Epithelial cell of proximal tubule (primary cell): ENCODE data around the gene KSR2. TPM values are rescaled to one million over a fixed set of nuclear protein-coding genes. Genes with fewer than 3 reads are reported as not detected.

ENCODE experiments used
- DNase-seq: peaks from one replicate; pipeline ENCODE4 v3.0.0-alpha.2; 2011; ENCODE audit warnings: low read depth
- H3K4me3 ChIP-seq: 2 replicates; pipeline ENCODE4 v1.5.1; 2011; ENCODE audit warnings: low read depth, mild to moderate bottlenecking, low read length
- total RNA-seq: library from RNA; depleted of rRNA; stranded (reverse); fragments of >200 nt; gene quantifications from 2 replicates; pipeline ENCODE4 v1.2.3, GENCODE V29; 2015
- TF ChIP-seq, protein P1 (sequence below): conservative IDR thresholded peaks from 2 replicates; pipeline ENCODE4 v1.5.1; 2012; ENCODE audit warnings: low read depth, mild to moderate bottlenecking, low read length

KSR2 gene
- total RNA-seq, 1 donor from 2014 or later, result 0.29 TPM

DNA sequence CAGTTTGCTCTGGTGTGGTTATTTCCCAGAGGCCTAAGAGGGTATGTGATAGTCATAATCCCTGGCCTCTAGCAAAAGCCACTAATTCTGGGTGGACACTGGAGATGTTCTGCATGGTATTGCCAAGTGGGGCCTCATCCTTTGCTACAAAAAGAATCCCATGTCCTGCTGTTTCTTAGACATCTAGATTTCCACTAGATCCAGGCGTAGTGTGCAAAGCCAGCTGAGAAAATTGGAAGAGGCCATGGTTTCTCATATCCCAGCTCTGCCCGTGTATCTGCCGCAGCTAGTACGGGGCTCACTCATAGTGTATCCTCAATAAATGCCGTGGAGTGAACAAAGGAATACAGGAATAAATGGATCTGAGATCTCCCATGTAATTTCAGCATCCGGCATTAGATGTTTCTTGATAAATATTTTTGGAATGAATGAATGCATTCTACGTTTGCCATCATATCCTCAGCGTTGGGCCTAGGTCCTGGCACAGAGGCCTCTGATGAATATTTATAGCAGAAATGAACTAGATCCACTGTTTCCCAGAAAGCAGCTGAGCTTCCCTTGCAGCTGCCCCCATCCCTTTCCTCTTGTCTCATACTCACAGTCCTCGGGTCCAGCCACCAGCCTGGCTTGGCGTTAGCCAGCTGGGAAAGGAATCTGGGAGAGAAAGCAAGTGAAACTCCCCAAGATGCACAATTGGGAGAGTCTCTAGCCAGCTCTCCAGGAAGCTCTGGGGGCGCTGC lies 531.1 kb downstream of the KSR2 start:
- TF ChIP-seq, protein P1, sequence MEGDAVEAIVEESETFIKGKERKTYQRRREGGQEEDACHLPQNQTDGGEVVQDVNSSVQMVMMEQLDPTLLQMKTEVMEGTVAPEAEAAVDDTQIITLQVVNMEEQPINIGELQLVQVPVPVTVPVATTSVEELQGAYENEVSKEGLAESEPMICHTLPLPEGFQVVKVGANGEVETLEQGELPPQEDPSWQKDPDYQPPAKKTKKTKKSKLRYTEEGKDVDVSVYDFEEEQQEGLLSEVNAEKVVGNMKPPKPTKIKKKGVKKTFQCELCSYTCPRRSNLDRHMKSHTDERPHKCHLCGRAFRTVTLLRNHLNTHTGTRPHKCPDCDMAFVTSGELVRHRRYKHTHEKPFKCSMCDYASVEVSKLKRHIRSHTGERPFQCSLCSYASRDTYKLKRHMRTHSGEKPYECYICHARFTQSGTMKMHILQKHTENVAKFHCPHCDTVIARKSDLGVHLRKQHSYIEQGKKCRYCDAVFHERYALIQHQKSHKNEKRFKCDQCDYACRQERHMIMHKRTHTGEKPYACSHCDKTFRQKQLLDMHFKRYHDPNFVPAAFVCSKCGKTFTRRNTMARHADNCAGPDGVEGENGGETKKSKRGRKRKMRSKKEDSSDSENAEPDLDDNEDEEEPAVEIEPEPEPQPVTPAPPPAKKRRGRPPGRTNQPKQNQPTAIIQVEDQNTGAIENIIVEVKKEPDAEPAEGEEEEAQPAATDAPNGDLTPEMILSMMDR, result no peak

DNA sequence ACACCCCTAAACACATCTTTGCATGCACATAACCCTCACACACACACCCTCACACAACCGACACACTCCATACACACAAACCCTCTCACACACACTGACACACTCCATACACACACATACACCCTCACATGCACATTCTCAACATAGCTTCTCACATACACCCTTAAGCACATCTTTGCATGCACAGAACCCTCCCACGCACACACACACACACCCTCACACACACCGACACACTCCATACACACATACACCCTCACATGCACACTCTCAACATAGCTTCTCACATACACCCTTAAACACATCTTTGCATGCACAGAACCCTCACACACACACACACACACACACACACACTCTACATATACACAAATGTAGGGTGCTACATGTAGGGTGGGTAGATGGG lies 534.9 kb downstream of the KSR2 start:
- TF ChIP-seq, protein P1, result no peak
- DNase-seq, result no peak
- H3K4me3 ChIP-seq, result no peak overlapping the region

More for the DNA sequence above, 531.1 kb downstream of the KSR2 start:
- no peak overlapping the region for H3K4me3 ChIP-seq
- no peak for DNase-seq

DNA sequence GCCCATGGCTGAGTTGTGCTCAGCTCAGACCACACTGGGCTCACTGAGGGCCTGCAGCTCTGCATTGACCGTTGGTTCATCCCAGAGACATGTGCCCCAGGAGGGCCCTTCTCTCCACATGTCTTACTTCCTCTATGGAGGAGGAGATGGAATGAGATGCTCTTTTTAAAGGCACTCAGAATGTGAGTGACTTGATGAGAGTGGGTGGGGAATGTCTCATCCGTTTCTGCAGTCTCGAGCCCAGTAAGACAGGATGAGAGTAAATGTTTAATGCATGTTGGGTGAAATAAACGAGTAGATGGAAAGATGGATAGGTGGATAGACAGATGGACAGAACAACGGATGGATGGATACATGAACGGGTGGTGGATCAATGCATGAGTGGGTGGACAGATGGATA lies 538.5 kb downstream of the KSR2 start:
- TF ChIP-seq, protein P1, result no peak
- DNase-seq, result no peak
- no peak overlapping the region for H3K4me3 ChIP-seq

DNA sequence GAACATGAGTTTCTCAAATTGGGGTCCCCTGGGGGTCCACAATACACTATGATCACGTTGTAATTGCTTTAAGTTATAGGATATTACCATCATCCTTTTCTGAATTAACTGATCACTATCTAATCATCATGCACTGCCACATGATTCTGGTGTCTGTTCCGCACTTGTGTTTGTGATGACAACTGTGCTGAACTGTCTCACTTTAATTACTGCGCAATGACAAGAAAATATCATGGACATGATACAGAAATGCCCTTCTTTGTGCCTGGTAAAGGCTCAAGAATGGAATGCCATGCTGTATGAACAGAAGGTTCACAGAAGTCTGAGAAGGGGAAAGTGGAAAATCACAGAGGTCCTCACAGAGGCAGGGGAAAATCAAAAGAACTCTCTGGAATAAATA lies 541.6 kb downstream of the KSR2 start:
- H3K4me3 ChIP-seq, result no peak overlapping the region
- TF ChIP-seq, protein P1, result no peak
- DNase-seq, result no peak

DNA sequence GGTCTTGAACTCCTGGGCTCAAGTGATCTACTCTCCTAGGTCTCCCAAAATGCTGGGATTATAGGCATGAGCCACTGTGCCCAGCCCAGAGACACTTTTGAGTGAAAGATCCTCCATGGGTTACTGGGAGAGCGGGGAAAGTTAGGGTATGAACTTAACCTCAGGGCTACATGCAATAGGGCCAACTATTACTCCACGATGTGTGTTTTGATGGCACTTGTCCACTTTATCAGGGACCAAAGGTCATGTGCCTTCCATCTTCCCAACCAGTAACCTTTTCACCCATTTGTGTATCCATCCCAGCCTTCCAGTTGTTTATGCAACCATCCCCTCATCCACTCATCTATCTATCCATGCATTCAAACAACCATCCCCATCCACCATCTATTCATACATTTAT lies 546.8 kb downstream of the KSR2 start:
- DNase-seq, result no peak
- TF ChIP-seq, protein P1, result no peak

DNA sequence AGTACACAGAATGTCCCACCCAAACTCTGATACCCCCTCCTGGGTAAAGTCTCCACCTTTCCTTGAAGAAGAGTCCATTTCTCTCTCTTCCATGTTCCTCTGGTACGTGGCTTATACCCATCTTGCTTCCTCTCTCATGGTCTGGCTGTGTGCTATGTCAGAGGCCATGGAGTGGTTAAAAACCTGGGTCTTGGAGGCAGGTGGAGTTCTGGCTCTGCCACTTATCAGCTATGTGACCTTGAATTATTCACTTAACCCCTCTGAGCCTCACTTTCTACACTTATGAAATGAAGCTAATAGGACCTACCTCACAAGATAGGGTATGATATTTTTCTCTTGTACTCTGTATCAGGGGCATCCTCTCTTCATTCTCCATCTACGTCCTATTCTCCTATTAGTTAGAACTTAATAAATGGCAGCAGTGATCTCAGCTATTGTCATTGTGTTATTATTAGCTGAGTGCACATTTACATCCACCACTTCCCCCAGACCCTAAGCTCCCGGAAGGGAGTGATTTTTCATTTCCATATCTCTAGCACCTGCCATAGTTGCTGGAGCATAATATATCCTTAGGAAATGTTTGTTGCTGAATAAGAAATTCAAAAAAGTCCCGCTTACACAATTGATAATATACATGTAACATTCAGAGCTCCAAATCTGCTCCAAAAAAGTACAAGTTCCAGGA lies 547.6 kb downstream of the KSR2 start:
- DNase-seq, result no peak
- TF ChIP-seq, protein P1, result no peak
- H3K4me3 ChIP-seq, result no peak overlapping the region

More for the DNA sequence above, 546.8 kb downstream of the KSR2 start:
- H3K4me3 ChIP-seq, result no peak overlapping the region

DNA sequence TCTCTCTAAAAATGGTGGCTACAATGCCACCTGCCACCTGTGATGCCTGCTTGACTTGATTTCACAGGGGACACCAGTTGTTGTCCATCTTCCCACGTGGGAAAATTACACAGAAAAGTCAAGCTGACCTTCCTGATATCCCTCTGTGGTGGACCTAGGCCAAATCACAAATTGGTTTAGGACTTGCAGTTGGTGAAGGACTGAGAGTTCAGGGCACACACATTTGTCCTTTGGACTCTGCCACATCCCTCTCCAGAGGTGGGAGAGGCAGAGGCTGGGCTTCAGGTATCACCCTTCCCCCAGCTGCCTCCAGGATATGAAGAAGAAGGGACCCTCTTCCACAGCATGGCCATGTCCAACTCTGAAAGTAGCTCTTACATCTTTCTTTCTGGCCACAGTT lies 551.8 kb downstream of the KSR2 start:
- TF ChIP-seq, protein P1, result no peak
- DNase-seq, result no peak
- no peak overlapping the region for H3K4me3 ChIP-seq
